Prostate gland (tissue), 2 donors: Measurements from ENCODE around the gene SLC16A10. TPM values are rescaled to one million over a fixed set of nuclear protein-coding genes. Genes with fewer than 3 reads are reported as not detected.
"Not testable (repeated sequence)": the region's sequence is repeated elsewhere in the genome, so short reads cannot be mapped to it uniquely, and the experiment has no call there.

Source experiments
- DNase-seq: peaks from one replicate; pipeline ENCODE4 v3.0.0-alpha.2; 2019; ENCODE audit warnings: low spot score
- H3K27ac ChIP-seq, 2 donors: fragments of 200-600 bp; sonication (generic); 2 replicates each; pipeline ENCODE4 v1.5.1; 2017 to 2019
- H3K27me3 ChIP-seq: fragments of 200-600 bp; sonication (generic); replicated peaks from 2 replicates; pipeline ENCODE4 v1.5.1; 2019; ENCODE audit not compliant: insufficient read depth
- H3K36me3 ChIP-seq, 2 donors: fragments of 200-600 bp; sonication (generic); 1 replicate in 1 of 2; 2 replicates in 1 of 2; pipeline versions ENCODE4 v1.5.1 to v1.8.1; 2017 to 2019
- H3K4me1 ChIP-seq: fragments of 200-600 bp; sonication (generic); replicated peaks from 2 replicates; pipeline ENCODE4 v1.5.1; 2019
- H3K4me3 ChIP-seq, 2 donors: fragments of 200-600 bp; sonication (generic); 2 replicates each; pipeline ENCODE4 v1.5.1; 2017 to 2019
- H3K9me3 ChIP-seq: fragments of 200-600 bp; sonication (generic); 2 replicates; pipeline ENCODE4 v1.5.1; 2017
- POLR2A ChIP-seq: fragments of 450-650 bp; IDR thresholded peaks from one replicate; pipeline ENCODE4 v1.6.1; 2016; ENCODE audit warnings: antibody characterized with exemption, mild to moderate bottlenecking
- POLR2AphosphoS5 ChIP-seq: sonication (generic); formaldehyde crosslinking; IDR thresholded peaks from one replicate; pipeline ENCODE4 v1.6.1; 2017; ENCODE audit warnings: antibody characterized with exemption
- WGBS: methylation state at CpG from one replicate; pipeline ENCODE4 v1.1.5; 2018; 5-methylcytosine and 5-hydroxymethylcytosine counted together
- intact Hi-C: fragments of 100-400 bp; cut with DNase I; formaldehyde crosslinking; loops from one replicate; pipeline ENCODE4 v1.14.2; 2022
- total RNA-seq, 2 donors: library from RNA; depleted of rRNA; stranded (reverse); fragments of >200 nt; gene quantifications; one replicate each; pipeline ENCODE4 v1.1.0, GENCODE V29; 2016
- TF ChIP-seq, protein P1 (sequence below), 4 experiments: fragments of 200-600 bp in 2 of 4; fragments of 450-650 bp in 2 of 4; sonication (generic) in 2 of 4; IDR thresholded peaks; 1 replicate in 3 of 4; 2 replicates in 1 of 4; pipeline ENCODE4 v1.5.1; 2016 to 2019; ENCODE audit warnings: antibody characterized with exemption in 4 of 4, mild to moderate bottlenecking in 2 of 4, moderate library complexity in 2 of 4

Gene SLC16A10
- total RNA-seq, 2 donors from 2014 or later = 11.5 to 12.5 TPM

DNA sequence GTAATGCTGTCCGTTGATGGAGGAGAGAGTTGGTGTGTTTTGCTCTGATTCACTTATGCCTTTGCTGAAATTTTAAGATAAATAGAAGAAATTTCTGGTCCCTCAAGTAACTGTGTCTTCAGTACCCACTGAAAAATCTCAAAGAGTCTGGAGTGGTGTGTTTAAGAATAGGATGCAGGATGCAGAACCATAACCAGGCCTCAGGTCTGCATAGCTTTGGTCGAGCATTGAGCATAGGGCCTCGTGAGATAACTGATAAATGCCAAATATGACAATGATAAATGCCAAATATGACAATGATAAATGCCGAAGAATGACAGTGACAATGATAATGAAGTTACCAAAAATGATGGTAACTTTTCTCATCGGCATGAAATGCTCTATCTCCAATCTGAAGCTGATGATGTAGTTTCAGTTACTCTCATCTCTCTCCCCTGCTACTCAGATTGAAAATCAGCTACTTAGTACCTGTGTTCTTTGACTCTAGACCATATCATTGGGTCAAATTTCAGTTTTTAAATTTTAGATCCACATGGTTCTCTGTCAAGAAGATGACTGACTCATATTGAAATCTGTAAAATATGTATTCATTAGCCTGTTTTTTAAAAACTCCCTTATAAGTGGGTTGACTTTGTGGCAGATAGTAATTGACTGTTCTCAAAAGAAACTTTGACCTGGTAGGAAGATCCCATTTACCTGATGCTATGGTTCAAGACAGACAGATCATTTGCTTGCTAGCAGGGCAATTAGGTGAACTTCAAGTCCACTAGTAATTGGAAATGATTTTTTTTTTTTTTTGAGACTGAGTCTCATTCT, 96.6 kb downstream of the SLC16A10 start:
- Histone ChIP-seq H3K27ac (no peak overlapping the region), H3K4me3 (no peak overlapping the region), H3K36me3 (no peaks in the 10 kb centered on the region), H3K9me3 (no peaks in the 10 kb centered on the region), H3K27me3 (no peaks in the 10 kb centered on the region), H3K4me1 (no peaks in the 10 kb centered on the region)
- intact Hi-C loops = no loop called here
- TF ChIP-seq POLR2AphosphoS5 (no peak), POLR2A (no peak)
- TF ChIP-seq, protein P1, sequence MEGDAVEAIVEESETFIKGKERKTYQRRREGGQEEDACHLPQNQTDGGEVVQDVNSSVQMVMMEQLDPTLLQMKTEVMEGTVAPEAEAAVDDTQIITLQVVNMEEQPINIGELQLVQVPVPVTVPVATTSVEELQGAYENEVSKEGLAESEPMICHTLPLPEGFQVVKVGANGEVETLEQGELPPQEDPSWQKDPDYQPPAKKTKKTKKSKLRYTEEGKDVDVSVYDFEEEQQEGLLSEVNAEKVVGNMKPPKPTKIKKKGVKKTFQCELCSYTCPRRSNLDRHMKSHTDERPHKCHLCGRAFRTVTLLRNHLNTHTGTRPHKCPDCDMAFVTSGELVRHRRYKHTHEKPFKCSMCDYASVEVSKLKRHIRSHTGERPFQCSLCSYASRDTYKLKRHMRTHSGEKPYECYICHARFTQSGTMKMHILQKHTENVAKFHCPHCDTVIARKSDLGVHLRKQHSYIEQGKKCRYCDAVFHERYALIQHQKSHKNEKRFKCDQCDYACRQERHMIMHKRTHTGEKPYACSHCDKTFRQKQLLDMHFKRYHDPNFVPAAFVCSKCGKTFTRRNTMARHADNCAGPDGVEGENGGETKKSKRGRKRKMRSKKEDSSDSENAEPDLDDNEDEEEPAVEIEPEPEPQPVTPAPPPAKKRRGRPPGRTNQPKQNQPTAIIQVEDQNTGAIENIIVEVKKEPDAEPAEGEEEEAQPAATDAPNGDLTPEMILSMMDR (IDR thresholded peaks at IDR 0.05) = no peak
- WGBS = 79% methylated on average over 5 of the region's 5 CpGs
- no peak for DNase-seq

GRCh38 chr6:111184827-111185532, 97.7 kb downstream of the SLC16A10 start:
- Histone ChIP-seq H3K4me1 (no peaks in the 10 kb centered on the region), H3K27me3 (no peaks in the 10 kb centered on the region), H3K27ac (no peak overlapping the region), H3K36me3 (no peaks in the 10 kb centered on the region), H3K4me3 (no peak overlapping the region), H3K9me3 (no peaks in the 10 kb centered on the region)
- intact Hi-C loops = no loop called here
- WGBS = 90% methylated on average over 6 of the region's 6 CpGs
- DNase-seq = no peak
- TF ChIP-seq, protein P1 (IDR thresholded peaks at IDR 0.05) = no peak
- no peak for TF ChIP-seq POLR2A
- TF ChIP-seq POLR2AphosphoS5 = no peak

DNA sequence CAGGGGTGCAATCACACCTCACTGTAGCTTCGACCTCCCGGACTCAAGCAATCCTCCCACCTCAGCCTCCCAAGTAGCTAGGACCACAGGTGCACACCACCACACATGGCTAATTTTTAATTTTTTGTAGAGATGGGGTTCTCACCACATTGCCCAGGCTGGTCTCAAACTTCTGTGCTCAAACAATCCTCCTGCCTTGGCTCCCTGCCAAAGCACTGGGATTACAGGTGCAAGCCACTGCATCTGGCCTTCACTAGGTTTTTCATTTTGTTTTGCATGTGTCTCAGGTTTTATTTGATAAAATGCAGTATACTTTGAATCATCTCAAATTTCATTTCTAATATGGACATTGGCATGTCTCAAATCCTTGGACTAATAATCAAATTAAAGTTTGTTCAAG, 98.7 kb downstream of the SLC16A10 start:
- Histone ChIP-seq H3K9me3 (no peaks in the 10 kb centered on the region), H3K27me3 (no peaks in the 10 kb centered on the region), H3K4me1 (no peaks in the 10 kb centered on the region), H3K36me3 (no peaks in the 10 kb centered on the region), H3K4me3 (no peak overlapping the region), H3K27ac (no peak overlapping the region)
- DNase-seq = no peak
- TF ChIP-seq, protein P1 (IDR thresholded peaks at IDR 0.05) = no peak
- TF ChIP-seq POLR2AphosphoS5 (no peak), POLR2A (no peak)
- intact Hi-C loops = no loop called here
- 100% methylated on average over 2 of the region's 2 CpGs for WGBS

GRCh38 chr6:111187874-111188273, 100.6 kb downstream of the SLC16A10 start:
- intact Hi-C loops = no loop called here
- Histone ChIP-seq H3K27ac (no peak overlapping the region), H3K36me3 (no peaks in the 10 kb centered on the region), H3K9me3 (no peaks in the 10 kb centered on the region), H3K4me3 (no peak overlapping the region), H3K27me3 (no peaks in the 10 kb centered on the region), H3K4me1 (no peaks in the 10 kb centered on the region)
- TF ChIP-seq, protein P1 (IDR thresholded peaks at IDR 0.05) = no peak
- no peak for TF ChIP-seq POLR2AphosphoS5
- no peak for TF ChIP-seq POLR2A
- WGBS = 92% methylated on average over 1 of the region's 1 CpG
- DNase-seq = no peak

GRCh38 chr6:111189666-111190210, 102.4 kb downstream of the SLC16A10 start:
- H3K36me3 ChIP-seq, H3K27me3 ChIP-seq, H3K4me1 ChIP-seq, H3K27ac ChIP-seq, DNase-seq, H3K4me3 ChIP-seq, intact Hi-C loops, H3K9me3 ChIP-seq: not testable (repeated sequence)
- WGBS = 92% methylated on average over 2 of the region's 2 CpGs
